Right ventricle myocardium superior (tissue), 1 donor: Measurements from ENCODE around the gene THRAP3. TPM values are rescaled to one million over a fixed set of nuclear protein-coding genes. Genes with fewer than 3 reads are reported as not detected.
"Not testable (repeated sequence)": the region's sequence is repeated elsewhere in the genome, so short reads cannot be mapped to it uniquely, and the experiment has no call there.

Experiments used
- ATAC-seq: fragments of 200-7000 bp; cut with Tn5 transposase; one replicate; pipeline ENCODE4 v1.9.1; 2020; ENCODE audit warnings: mild to moderate bottlenecking; ENCODE audit not compliant: poor library complexity
- DNase-seq: peaks from one replicate; pipeline ENCODE4 v3.0.0-alpha.2; 2020
- intact Hi-C: fragments of 100-400 bp; cut with DNase I; formaldehyde crosslinking; loops from one replicate; pipeline ENCODE4 v1.11.2; 2022
- total RNA-seq: library from RNA; stranded (reverse); fragmentation: NEBNext Ultra II Directional; extraction: Animal tissue kit (Norgen Biotek cat#: 25700); gene quantifications from one replicate; pipeline ENCODE4 v1.2.1, GENCODE V29; 2021
- donor health status: DM: no; HTN: yes; CAD: no; lungs with severe emphysema.

THRAP3 gene
- total RNA-seq, 1 donor from 2014 or later, result 57.6 TPM

GRCh38 chr1:36231191-36231590, 6.9 kb downstream of the THRAP3 start:
- intact Hi-C loops, result no loop called here
- ATAC-seq (peak; percentile 30), DNase-seq (no peak)

- no peak for ATAC-seq
Observed at GRCh38 chr1:36232212-36233095, 8.2 kb downstream of the THRAP3 start.

GRCh38 chr1:36236302-36236701, 12.1 kb downstream of the THRAP3 start:
- DNase-seq (no peak), ATAC-seq (no peak)
- intact Hi-C loops, result no loop called here

More at GRCh38 chr1:36232212-36233095, 8.2 kb downstream of the THRAP3 start:
- DNase-seq, result no peak
- intact Hi-C loops, result no loop called here

- no peak for ATAC-seq
Observed at GRCh38 chr1:36238433-36238832, 14.2 kb downstream of the THRAP3 start.

DNA sequence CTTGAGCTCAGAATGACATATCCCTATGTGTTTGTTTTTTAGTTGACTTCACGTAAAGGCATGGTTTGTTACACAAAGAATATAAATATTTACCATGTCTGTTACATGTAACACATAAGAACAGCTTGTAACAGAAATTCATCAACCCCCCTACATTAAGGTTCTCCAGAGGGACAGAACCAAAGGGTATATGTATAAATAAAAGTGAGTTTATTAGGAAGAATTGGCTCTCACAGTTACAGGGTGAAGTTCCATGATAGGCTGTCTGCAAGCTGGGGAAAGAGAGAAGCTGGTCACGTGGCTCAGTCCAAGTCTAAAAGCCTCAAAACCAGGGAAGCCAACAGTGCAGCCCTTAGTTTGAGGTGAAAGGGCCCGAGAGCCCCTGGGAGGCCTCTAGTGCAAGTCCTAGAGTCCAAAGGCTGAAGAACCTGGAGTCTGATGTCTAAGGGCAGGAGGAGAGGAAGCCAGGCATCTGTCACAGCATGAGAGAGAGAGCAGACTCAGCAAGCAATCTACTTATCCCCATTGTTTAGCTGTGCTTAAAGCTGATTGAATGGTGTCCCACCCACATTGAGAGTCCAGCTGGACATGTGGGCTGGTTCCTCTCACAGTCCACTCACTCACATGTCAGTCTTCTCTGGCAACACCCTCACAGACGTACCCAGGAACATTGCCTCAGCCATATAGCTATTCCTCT, 15.8 kb downstream of the THRAP3 start:
- ATAC-seq (peak; percentile 91), DNase-seq (peak; percentile 55)
- intact Hi-C loops, result no loop called here

More at GRCh38 chr1:36238433-36238832, 14.2 kb downstream of the THRAP3 start:
- intact Hi-C loops, result no loop called here
- no peak for DNase-seq

DNA sequence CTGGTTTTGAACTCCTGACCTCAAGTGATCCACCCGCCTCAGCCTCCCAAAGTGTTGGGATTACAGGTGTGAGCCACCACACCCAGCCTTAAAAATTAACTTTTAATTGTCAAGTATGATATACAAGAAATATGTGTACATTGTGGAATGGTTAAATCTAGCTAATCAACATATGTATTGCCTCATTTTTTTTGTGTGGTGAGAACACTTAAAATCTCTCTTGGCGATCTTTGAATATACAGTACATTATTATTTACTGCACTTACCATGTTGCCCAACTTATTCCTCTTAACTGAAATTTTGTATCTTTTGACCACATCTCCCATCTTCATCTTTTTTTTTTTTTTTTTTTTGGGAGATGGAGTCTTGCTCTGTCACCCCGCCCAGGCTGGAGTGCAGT, 23.3 kb downstream of the THRAP3 start:
- intact Hi-C loops, result no loop called here
- ATAC-seq, result no peak
- no peak for DNase-seq

DNA sequence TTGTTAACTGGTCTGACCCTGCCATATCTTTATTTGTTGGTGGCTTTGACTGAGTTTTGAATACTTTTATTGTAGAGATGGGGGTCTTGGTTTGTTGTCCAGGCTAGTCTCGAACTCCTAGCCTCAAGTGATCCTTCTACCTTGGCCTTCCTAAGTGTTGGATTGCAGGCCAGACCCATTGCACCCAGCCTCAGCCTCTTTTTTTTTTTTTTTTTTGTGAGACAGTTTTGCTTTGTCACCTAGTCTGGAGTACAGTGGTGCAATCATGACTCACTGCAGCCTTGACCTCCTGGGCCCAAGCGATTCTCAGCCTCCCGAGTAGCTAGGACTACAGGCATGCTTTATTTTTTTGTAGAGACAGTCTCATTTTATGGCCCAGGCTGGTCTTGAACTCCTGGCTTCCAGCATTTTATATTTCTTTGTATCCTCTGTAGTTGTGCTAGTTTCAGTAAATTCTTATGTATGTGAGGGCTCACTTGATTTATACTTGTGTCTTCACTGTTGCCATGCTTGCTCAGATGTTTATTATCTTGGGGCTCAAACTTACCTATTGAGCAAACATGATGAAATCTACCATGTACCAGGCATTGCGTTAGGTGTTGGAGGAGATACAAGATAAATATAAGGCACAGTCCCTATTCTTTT, 24.1 kb downstream of the THRAP3 start:
- ATAC-seq (peak; percentile 80), DNase-seq (peak; percentile 67)

GRCh38 chr1:36251794-36252481, 27.7 kb downstream of the THRAP3 start:
- ATAC-seq, result no peak
- intact Hi-C loops, result no loop called here

More for the DNA sequence above, 24.1 kb downstream of the THRAP3 start:
- intact Hi-C loops, result no loop called here

GRCh38 chr1:36252482-36252824, 28.2 kb downstream of the THRAP3 start:
- intact Hi-C loops, DNase-seq, ATAC-seq: not testable (repeated sequence)

More at GRCh38 chr1:36251794-36252481, 27.7 kb downstream of the THRAP3 start:
- no peak for DNase-seq

- ATAC-seq (no peak), DNase-seq (no peak)
- intact Hi-C loops, result no loop called here
Observed at GRCh38 chr1:36253161-36253862, 29.1 kb downstream of the THRAP3 start.

GRCh38 chr1:36256558-36257374, 32.5 kb downstream of the THRAP3 start:
- intact Hi-C loops, result no loop called here
- DNase-seq (no peak), ATAC-seq (no peak)

DNA sequence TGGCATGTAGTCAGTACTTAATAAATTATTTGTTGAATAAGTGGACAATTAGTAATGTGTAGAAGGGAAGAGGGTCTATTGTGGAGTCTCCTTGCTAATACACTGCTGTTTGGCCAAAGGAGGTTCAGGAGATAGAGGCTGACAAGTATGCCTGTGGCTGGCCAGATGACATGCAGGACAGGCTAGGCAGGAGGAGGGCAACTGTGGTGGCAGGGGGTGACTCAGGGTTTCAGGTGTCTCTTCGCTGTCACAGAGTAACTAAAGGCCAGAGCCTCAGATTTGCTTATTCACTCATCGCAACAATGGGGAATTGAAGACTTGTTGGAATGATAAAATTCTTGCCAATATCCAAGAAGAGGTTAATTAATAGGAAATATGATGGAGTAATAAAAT, 33.1 kb downstream of the THRAP3 start:
- intact Hi-C loops, result no loop called here

GRCh38 chr1:36258960-36259344, 34.7 kb downstream of the THRAP3 start:
- intact Hi-C loops, result no loop called here
- no peak for ATAC-seq
- DNase-seq, result no peak

More for the DNA sequence above, 33.1 kb downstream of the THRAP3 start:
- no peak for DNase-seq
- peak; percentile 25 for ATAC-seq

DNA sequence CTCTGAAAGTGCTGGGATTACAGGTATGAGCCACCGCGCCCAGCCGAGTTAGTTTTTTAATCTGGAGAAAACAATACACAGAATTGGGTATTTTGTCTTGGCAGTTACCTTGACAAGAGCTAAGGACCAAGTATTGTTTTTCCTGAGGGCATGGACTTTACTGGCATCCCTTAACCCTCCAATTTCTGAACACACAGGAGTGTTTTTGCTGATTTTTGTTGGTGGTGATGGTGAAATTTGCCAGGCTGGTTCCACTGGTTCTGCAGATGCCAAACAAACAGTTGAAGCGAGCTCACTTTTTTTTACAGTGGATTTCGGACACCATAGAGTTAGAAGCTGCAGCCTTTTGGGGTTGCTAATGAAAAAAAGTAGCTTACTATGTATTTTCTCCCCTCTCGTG, 44.7 kb downstream of the THRAP3 start:
- no peak for DNase-seq
- intact Hi-C loops, result no loop called here
- no peak for ATAC-seq

- no peak for DNase-seq
- peak; percentile 48 for ATAC-seq
- intact Hi-C loops, result no loop called here
Observed at GRCh38 chr1:36269408-36269838, 45.2 kb downstream of the THRAP3 start.

- intact Hi-C loops, result no loop called here
- no peak for DNase-seq
Observed at GRCh38 chr1:36273024-36273423, 48.8 kb downstream of the THRAP3 start.

DNA sequence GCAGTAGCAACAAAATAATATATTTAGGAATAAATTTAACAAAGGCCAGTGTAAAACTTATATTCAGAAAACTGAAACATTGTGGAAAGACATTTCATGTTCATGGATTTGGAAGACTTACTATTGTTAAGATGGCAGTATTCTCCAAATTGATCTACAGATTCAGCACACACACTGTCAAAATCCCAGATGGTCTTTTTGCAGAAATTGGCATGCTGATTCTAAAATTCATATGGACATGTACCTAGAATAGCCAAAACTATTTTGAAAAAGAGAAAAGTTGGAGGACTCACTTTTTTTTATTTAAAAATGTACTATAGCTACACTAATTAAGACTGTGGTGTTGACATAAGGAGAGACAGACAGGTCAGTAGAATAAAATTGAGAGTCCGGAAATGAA, 50.0 kb downstream of the THRAP3 start:
- no peak for DNase-seq
- intact Hi-C loops, result no loop called here
- ATAC-seq, result no peak

More at GRCh38 chr1:36273024-36273423, 48.8 kb downstream of the THRAP3 start:
- ATAC-seq, result no peak
